ENCODE data around the gene TMEM100.

Gene TMEM100

GRCh38 chr17:55756689-55757088, 34.0 kb upstream of the TMEM100 start:
- no peak overlapping the region for H3K4me3 ChIP-seq (replicated peaks; ENCODE audit: low read depth, low read length)
- TF ChIP-seq CTCF (IDR thresholded peaks at IDR 0.05; ENCODE audit: low read depth, low read length, missing control alignments) = no peak
- DNase-seq (ENCODE audit: extremely low read depth, low read depth) = no peak

GRCh38 chr17:55751720-55752250, 29.1 kb upstream of the TMEM100 start:
- no peak for DNase-seq (ENCODE audit: extremely low read depth, low read depth)
- no peak for TF ChIP-seq CTCF (IDR thresholded peaks at IDR 0.05; ENCODE audit: low read depth, low read length, missing control alignments)

DNA sequence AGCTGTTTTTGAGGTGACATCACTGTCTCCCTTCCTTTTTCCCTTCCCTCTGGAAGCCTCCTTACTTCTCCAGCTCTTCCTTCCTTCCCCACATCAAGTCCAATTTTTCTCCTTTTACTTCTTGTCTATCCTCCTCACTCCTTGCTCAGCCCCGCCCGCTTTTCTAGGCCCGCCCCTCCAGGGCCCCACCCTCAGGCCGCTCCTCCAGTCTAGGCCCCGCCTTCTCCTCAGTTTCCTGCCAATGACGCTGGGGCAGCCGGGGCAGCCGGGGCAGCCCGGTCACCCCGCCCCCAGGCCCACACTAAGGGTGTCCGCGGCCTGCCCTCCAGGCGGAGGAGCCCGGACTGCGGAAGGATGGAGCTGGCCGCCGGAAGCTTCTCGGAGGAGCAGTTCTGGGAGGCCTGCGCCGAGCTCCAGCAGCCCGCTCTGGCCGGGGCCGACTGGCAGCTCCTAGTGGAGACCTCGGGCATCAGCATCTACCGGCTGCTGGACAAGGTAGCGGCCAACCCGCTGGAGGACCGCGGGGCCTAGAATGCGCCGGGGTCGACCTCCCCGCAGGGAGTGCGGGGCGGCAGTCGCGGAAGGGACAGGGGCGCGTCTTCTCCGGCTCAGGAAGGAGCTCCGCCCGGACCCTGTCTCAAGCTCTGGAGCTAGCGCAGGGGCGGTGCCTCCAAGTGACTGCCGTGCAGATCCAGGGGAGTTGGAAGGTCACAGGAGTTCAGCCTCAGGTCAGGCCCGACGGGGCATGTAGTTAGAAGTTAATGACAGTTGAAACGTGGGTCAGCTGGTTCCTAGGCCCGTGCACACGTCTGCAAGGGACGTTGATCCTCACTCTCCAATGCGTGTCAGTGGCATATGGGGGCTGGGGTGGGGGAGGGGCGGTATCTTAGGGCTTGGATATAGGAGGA, 28.3 kb upstream of the TMEM100 start, which contains the start of gene PCTP:
TSS of gene PCTP (plus strand) at position 302 of the 908 bp plus-strand sequence. CDS start at position 355, 53 bp downstream.
- peak; percentile 44 for DNase-seq (ENCODE audit: extremely low read depth, low read depth)
- peak within 1 kb of the TSS; percentile 78 for H3K4me3 ChIP-seq (replicated peaks; ENCODE audit: low read depth, low read length)
- peak; percentile 27 for TF ChIP-seq CTCF (IDR thresholded peaks at IDR 0.05; ENCODE audit: low read depth, low read length, missing control alignments)

More at GRCh38 chr17:55751720-55752250, 29.1 kb upstream of the TMEM100 start:
- H3K4me3 ChIP-seq (replicated peaks; ENCODE audit: low read depth, low read length) = peak overlapping the region; percentile 78

DNA sequence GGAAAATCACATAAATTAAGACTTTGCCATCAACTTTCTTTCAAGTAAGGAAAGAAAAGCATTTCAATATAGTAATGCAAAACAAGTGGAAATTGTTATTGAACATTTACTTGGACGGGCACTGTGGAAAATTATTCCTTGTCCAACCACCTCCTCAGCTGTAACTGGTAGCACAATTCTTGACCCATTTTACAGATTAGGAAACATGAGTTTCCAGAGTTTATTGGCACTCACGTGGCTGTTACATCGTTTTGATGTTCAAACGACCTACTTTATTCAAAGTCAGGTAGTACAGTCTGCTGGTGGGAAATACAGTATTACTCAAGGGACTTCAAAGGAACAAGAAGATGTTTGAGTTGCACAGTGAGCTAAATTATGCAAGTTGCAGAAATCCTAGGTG, 27.3 kb upstream of the TMEM100 start:
- H3K4me3 ChIP-seq (replicated peaks; ENCODE audit: low read depth, low read length) = no peak overlapping the region
- no peak for TF ChIP-seq CTCF (IDR thresholded peaks at IDR 0.05; ENCODE audit: low read depth, low read length, missing control alignments)
- DNase-seq (ENCODE audit: extremely low read depth, low read depth) = no peak

GRCh38 chr17:55748841-55749240, 26.2 kb upstream of the TMEM100 start:
- DNase-seq (ENCODE audit: extremely low read depth, low read depth) = no peak
- TF ChIP-seq CTCF (IDR thresholded peaks at IDR 0.05; ENCODE audit: low read depth, low read length, missing control alignments) = no peak
- H3K4me3 ChIP-seq (replicated peaks; ENCODE audit: low read depth, low read length) = no peak overlapping the region

GRCh38 chr17:55747209-55747608, 24.5 kb upstream of the TMEM100 start:
- no peak for TF ChIP-seq CTCF (IDR thresholded peaks at IDR 0.05; ENCODE audit: low read depth, low read length, missing control alignments)
- no peak for DNase-seq (ENCODE audit: extremely low read depth, low read depth)
- H3K4me3 ChIP-seq (replicated peaks; ENCODE audit: low read depth, low read length) = no peak overlapping the region

All from HFF-Myc (cell line).